Hypothalamus (tissue), 51 donors: ENCODE measurements around the gene PPARA.
"Not testable (repeated sequence)": the region's sequence is repeated elsewhere in the genome, so short reads cannot be mapped to it uniquely, and the experiment has no call there.

Experiments used
- DNase-seq, 51 donors: peaks; one replicate each; lab custom pipeline; 2025; lab: John Stamatoyannopoulos, UW

PPARA gene

DNA sequence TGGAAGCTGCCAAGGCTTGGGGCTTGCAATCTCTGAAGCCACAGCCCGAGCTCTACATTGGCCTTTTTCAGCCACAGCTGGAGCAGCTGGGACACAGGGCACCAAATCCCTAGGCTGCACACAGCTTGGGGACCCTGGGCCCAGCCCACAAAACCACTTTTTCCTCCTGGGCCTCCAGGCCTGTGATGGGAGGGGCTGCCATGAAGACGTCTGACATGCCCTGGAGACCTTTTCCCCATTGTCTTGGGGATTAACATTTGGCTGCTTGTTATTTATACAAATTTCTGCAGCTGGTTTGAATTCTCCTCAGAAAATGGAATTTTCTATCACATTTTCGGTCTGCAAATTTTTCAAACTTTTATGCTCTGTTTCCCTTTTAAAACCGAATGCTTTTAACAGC, 115.3 kb downstream of the PPARA start:
- not testable (repeated sequence) for DNase-seq

DNA sequence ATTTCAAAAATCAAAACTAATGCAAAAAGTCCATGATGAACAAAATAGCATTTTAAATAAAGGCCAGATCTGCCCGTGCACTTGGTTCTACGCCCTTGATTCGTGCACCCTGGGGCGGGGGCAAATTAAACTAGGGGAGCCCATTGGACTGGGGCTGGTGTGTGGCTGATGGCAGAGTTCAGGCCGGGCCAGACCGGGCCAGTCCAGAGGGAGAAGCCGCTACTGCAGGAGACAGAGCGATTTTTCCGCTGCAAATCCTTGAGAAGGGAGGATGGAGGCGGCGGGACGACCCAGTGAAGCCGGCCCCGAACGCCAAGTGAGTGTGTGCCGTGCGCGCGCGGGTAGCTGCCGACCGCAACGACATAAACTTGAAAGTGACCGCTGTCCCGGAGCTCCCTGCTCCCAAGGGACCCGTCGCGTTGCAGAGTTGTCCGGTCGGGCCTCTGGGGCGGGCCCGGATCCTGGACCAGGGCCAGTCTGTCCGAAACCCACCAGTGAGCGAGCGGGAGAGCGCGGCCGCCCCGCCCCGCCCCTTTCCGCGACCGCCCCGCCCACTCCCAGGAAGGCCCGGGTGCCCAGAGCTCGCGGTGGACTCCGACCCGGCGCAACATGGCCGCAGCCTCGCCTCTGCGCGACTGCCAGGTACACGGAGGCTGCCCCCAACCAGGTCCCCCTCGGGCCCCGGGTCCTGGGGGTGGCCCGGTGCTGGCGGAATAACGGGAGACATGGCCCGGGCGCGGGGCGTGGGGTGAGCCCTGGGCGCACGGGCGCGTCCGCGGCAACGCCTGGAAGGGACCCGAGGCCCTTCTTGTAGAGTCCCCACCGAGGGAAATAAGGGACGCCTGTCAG, 117.3 kb downstream of the PPARA start, which contains the start of gene TTC38:
TSS of gene TTC38 (plus strand) at position 578 of the 849 bp plus-strand sequence. CDS start at position 610, 32 bp downstream.
- peak in 50 of 51 donors; percentile 31 to 95 (median 79) for DNase-seq

DNA sequence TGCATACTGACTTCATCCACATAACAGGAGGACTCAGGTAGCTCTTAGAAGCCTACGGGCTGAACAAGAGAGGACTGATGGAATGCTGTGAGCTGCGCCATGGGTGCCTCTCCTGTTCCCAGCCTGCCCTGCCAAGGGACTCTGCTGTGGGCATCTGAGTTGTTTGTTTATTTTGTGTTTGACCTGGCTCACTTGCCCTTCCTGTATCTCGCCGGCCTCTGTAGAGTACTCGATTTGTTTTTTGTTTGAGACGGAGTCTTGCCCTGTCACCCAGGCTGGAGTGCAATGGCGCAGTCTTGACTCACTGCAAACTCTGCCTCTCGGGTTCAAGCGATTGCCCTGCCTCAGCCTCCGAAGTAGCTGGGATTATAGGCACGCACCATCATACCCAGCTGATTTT, 119.2 kb downstream of the PPARA start:
- DNase-seq, result no peak

DNA sequence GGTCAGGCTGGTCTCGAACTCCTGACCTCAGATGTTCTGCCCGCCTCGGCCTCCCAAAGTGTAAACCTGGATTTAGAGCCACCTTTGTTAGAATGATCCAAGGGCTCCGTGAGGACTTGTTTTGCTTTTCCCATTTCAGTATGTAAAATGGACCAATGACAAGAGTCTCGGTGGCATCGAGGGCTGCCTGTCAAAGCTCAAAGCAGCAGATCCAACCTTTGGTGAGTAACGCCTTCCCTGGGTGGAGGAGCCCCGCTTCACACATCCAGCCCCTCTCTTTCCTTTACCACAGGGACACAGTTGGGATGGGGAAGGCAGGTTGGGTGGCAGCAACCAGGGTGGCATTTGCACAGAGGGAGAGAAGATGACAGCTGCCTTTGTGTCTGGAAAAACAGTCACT, 121.9 kb downstream of the PPARA start:
- DNase-seq, result no peak

DNA sequence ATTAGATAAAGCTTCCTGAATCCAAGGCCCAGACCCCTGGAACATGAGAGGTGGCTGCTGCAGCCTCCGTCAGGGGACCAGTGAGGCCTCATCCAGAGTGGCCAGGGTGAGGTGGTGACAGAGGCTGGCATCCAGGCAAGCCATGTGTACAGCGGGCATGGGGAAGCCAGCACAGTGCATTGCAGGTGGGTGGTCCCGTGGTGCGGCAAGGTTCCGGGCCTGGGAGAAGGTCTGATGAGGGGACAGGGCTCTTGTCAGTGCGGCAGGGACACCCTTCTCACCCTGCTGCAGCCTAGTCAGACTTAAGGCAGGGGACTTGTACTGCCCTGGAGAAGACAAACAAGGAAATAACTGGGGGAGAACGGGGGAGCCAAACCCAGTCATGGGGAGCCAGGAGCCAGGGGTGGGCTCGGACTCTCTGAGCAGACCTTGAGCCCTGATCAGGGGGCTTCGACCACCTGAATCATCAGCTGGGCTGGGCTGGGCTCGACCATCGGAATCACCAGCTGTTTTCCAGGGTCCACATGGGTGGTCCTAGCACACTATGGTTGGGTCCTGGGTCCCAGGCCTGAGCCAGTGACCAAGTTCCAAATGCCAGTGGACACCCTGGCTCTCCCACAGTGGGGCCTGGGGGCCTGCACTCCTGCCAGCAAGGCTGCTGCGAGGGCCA, 122.6 kb downstream of the PPARA start:
- DNase-seq, result no peak

DNA sequence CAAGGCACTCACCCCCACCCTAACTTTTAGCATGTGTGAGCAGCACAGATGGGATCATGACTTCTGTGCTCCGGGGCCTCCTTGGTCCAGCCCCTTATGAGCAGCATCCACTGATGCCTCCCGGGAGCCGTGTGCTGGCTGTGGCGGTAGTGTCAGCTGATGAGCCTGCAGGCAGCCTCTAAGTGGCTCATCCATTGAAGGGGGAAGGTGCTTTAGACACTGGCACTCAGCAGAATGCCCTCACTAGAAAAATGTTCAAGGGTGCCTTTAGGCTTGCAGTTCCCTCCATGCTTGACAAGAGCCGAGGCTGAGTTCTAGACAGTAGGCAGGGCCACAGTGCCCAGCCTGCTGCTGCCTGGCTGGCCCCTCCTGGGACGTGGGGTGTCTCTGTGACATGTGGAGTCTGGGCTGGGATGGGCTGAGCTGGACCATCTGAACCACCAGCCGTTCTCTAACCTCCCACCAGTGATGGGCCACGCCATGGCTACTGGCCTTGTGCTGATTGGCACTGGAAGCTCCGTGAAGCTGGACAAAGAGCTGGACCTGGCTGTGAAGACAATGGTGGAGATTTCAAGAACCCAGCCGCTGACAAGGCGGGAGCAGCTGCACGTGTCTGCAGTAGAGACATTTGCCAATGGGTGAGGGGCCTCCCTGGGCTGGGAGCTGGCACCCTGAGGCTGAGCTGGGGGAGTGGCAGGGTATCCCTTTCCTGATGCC, 123.3 kb downstream of the PPARA start:
- no peak for DNase-seq

DNA sequence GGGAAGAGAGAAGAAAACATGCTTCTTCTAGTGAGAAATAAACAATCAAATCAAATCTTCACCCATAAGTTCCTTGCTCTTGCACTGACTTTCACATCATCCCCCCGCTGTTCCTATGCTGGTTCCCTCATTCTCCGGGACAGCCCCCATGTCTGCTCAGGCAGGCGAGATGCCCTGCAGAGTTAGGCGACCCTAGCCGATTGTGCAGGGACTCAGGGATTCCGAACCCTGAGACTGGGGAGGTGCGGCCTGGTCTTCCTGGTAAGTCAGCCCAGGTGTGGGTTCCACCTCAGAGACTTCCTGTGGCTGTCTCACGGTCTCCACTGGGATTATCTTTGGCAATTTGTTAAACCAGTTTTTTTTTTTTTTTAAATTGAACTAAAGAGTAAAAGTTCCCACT, 124.1 kb downstream of the PPARA start:
- no peak for DNase-seq

DNA sequence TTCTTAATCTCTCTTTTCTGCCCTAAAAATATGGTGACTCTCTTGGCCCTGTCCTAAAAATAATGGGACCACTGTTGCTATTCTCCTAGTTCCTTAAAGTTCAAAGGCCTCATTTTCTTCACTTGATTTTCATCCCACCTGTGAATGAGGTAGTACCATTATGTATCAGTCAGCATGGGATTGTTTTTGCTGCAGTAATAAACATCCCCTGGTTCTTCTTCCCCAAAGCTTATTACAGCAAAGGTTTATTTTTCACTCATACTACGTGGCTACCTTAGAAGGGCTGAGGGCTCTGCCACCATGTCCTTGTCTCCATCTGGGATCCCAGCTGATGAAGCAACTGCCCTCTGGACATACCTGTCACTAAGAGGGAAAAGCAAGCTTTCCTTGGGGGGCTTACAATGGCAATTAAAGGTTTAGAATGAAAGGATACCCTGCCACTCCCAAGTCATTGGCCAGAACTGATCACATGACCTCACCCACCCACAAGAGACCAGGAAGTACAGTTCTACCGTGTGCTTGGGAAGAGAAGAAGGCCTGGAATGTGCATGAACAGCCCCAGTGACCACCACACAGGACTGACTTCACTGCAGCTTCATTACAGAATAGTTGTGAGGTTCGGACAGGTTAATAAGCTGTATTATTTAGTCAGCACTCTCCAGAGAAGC, 125.3 kb downstream of the PPARA start:
- DNase-seq, result no peak

DNA sequence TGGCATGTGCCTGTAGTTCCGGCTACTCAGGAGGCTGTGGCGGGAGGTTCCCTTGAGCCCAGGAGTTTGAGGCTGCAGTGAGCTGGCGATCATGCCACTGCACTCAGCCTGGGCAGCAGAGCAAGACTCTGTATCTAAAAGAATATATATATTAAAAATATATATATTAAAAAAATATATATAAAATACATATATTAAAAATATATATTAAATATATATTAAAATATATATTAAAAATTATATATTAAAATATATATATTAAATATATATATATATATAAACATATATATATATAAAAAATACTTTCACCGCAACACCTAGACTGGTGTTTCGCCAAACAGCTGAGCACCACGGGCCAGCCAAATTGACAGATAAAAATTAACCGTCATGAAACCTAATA, 126.2 kb downstream of the PPARA start:
- no peak for DNase-seq

DNA sequence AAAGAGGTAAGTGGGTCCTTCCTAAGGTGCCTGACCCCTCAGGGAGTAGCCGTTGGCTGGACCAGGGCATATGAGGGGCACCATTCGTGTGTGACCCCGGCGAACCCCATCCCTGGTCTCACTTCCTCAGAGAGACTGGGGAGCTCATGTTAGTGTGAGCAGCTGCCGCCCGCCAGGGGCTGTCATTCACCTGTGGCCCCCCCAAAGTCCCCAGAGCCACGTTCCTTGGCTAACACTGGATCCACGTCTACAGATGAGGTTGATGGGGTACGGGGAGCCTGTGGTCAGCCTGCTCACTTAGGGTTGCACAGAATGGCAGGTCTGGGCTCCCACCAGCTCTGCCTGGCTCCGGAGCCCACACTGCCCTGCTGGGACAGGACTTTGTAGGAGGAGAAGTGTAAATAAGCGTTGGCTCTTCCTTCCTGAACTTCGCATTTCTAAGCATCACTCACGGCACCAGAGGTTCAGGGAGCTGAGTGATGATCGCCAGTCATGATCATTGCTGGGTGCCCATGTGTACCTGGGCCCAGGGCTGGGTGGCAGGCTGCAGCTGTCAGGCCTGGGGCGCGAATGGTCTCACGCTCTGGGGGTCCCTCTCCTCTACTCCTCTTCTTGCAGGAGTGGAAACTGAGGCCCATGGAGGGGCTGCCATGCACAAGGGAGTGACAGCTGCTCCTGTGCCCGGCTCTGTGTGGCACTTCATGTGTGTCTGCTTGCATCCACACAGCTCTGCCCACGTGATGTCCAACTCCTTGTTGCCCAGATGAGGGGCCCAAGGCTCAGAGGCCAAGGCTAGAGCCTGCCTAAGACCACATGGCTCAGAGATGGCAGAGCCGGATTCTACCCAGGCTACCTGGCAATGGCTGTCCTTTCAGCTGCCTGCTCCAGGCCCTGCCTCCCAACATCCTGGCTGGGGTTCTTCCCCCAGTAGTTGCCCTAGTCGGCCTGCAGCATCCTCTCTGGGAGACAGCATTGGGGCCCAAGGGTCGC, 128.6 kb downstream of the PPARA start:
- no peak for DNase-seq

DNA sequence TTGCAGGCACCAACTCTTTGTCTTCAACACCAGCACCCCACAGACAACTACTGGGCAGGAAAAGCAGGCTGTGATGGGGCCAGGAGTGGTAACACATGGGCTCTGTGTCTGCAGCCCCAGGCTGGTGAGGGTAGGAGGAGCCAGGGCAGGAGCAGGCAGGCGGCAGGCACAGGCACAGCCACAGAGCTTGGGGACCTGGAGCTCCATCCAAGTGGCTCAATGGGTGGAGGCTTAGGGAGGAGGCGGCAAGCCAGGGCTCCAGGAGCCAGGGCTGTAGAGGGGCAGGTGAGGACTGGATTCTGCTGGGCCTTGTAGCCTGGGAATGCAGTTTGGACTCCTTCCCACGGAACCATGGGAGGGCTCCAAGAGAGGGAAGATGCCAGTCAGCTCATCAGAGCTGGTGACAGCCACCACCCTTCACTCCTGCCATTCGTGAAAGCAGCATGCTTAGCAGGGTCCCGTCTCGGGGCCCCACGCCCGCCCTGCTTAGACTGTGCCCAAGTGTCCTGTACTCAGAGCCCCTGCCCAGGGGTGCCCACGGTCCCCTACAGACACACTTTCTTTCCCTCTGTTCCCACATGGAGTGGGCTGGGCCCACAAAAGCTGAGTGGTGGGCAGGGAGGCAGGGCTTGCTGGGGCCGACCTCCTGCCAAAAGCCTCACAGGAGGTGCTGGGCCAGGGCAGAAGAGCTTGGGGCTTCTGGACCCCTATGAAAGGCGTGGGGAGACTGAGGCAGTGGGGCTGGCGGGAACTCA, 129.9 kb downstream of the PPARA start:
- no peak for DNase-seq

DNA sequence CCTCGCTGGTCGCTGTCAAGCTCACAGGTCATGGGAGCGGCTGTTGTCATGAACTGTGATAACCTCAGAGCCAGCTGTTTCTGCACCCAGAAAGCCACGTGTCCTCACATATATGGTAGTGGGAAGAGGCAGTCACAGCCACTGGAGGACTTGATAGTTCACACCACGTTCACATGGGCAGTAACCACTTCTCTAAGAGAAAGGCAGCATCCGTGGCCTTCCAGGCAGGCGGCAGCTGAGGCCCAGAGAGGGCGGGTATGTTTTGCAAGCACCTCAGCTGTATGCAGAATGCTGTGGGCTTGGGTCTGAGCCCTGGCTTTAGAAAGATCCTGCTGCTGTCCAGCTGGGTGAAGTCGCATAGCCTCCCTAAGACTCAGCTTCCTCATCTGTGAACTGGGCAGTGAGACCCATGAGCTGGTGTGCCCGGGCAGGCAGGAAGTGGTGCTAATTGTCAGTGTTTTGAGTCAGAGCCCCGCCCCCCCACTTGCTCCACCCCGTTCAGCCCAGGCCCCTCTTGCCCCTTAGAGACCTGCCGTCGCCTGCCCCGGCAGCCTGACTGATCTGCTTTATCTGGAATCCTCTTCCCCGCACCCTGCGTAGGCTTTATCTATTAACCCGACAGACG, 130.8 kb downstream of the PPARA start:
- DNase-seq, result peak in 25 of 51 donors; percentile 10 to 74 (median 36)

DNA sequence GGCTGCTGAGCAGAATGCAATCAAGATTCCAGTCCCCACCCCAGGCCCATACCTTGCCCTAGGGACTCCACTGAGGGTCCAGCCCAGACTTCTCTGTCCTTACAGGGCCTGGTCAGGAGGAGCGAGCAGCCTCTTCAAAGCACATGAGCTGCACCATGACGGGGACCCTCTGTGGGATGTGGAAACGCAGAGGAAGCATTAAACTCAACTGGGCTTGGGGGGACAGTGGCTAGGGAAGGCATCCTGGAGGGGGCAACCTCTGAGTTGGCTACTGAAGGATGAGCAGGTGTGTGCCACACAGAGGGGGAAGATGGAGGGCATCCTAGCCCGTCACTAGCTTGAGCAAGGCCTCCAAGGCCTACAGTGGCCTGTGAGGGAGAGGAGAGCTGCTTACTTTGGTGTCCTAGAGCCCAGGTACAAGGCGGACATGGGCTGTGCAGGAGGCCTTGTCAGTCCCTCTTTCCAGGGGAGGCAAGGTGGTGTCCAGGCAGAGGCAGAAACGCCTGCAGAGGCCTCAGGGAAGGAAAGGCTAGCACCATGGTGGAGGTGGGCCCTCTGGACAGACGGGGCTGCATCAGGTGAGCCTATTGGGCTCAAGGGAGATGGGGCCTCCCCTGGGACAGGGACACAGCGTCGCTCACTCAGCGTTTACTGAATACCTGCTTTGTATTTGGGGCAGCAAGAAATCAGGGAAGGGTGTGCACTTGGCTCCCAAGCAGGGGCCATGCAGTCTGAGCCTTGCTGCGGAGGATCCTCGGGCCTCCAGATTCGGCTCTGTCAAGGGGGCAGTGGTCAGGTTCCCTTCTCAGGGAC, 131.7 kb downstream of the PPARA start:
- no peak for DNase-seq

DNA sequence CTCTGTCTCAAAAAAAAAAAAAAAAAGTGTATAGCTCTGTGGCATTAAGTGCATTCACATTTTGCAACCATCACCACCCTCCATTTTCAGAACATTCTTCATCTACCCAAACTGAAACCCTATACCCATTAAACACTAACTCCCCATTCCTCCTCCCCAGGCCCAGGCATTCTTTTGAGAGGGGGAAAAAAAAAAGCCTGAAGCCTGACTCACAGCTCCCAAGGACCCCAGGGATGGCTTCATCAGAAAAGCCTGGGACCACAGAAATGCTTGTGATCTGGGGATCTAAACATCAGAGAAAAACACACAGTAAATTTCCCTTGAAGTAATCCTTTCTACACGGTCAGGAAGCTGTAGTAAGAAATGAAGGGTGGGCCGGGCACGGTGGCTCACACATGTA, 135.7 kb downstream of the PPARA start:
- DNase-seq, result no peak

DNA sequence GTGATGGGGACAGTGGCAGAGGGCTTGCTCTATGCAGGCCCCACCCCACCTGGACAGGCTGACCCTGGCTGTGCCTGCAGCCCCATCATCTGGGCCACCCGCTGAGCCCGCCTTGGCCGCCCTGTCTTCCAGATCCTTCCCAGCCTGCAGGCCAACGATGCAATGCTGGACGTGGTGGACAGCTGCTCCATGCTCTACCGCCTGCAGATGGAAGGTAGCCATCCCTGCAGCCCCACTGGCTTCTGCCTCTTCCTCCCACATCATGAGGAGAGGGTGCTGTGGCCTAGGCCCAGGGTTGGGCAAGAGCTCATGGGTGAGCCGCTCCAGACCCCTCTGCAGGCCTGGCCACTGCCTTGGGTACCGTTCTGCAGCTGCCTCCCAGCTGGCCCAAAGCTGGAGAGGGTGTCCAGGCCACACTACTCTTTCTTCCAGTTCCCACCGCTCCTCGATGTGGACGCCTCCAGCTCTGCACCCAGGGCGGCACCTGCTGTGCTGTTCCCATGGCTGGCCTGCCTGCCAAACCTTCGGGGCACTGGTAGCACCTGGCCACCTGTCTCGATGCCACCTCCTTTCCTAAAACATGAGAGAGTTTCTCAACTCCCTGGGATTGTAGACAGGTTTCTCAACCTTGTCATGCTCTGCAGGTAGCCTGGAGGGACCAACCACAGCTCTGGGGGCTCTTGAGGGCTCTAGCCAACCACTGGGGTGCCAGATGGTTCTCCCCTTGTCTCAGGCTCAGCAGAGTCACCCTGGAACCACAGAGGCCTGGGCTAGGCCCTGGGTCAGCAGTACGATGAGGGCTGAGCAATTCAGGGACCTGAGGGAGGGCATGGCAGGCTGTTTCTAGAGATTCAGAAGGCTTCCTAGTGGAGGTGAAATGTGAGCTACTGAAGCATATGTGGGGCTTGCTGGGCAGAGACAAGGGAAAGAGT, 136.9 kb downstream of the PPARA start:
- DNase-seq, result no peak
